K562 (cell line): ENCODE measurements around the gene CRHR1. TPM values are rescaled to one million over a fixed set of nuclear protein-coding genes. Genes with fewer than 3 reads are reported as not detected.

Experiments
- ATAC-seq: fragments of 200-7000 bp; cut with Tn5 transposase; 3 replicates; pipeline ENCODE4 v1.9.1; 2020; ENCODE audit warnings: moderate library complexity
- BruUV-seq: library from RNA; stranded (reverse); fragments of 400-500 nt; replicated peaks from 2 replicates; lab custom pipeline; 2021; lab: Mats Ljungman, UMichigan
- CTCF ChIA-PET: fragments of 300-600 bp; formaldehyde crosslinking; extraction: SDS; loops from one replicate; lab custom pipeline; 2021; ENCODE audit warnings: low intra/inter-chr PET ratio; lab: Yijun Ruan, JAX
- POLR2A ChIA-PET: fragments of 300-600, 350-650 bp; sonication (Branson Sonifier 250); formaldehyde crosslinking; extraction: SDS; loops from one replicate; lab custom pipeline; 2021; ENCODE audit warnings: antibody characterized with exemption, inconsistent platforms; lab: Yijun Ruan, JAX
- DNase-seq, 4 experiments: peaks; one replicate each; pipeline versions ENCODE4 v3.0.0 to v3.0.0-alpha.2; 2011 to 2018; ENCODE audit warnings: low spot score in 3 of 4, mixed read lengths in 3 of 4; ENCODE audit errors: extremely low read depth in 1 of 4
- FAIRE-seq: peaks from 2 replicates; lab custom pipeline; 2011; peaks lifted over from hg19 to GRCh38; lab: Jason Lieb, UNC
- H2AFZ ChIP-seq: 2 replicates; pipeline ENCODE4 v1.6.0; 2011; ENCODE audit warnings: low read depth, low read length, control low read depth, inconsistent platforms
- H3K27ac ChIP-seq: fragments of 200-600 bp; 3 replicates; pipeline ENCODE4 v1.8.0; 2011; ENCODE audit warnings: low read depth, mild to moderate bottlenecking, control low read depth, inconsistent platforms, low read length, moderate library complexity, mixed read lengths; ENCODE audit errors: extremely low read depth
- H3K27me3 ChIP-seq, 2 experiments: fragments of 300-600 bp in 1 of 2; 2 replicates in 1 of 2; 3 replicates in 1 of 2; pipeline versions ENCODE4 v1.6.0 to v1.8.0; 2011; ENCODE audit warnings: inconsistent platforms in 2 of 2, low read length in 2 of 2, mild to moderate bottlenecking in 1 of 2, mixed read lengths in 1 of 2, moderate library complexity in 1 of 2; ENCODE audit not compliant: control insufficient read depth in 2 of 2, insufficient read depth in 2 of 2
- H3K36me3 ChIP-seq: fragments of 300-600 bp; 3 replicates; pipeline ENCODE4 v1.8.0; 2011; ENCODE audit warnings: mild to moderate bottlenecking, low read length, inconsistent platforms; ENCODE audit not compliant: control insufficient read depth, insufficient read depth
- H3K4me1 ChIP-seq, 2 experiments: fragments of 200-600 bp in 1 of 2; replicated peaks in 1 of 2; 2 replicates in 1 of 2; 3 replicates in 1 of 2; pipeline versions ENCODE4 v1.5.1 to v1.8.0; 2011; ENCODE audit warnings: inconsistent platforms in 2 of 2, low read length in 2 of 2, mild to moderate bottlenecking in 1 of 2, mixed read lengths in 1 of 2, moderate library complexity in 1 of 2; ENCODE audit not compliant: control insufficient read depth in 2 of 2, insufficient read depth in 2 of 2
- H3K4me2 ChIP-seq: 2 replicates; pipeline ENCODE4 v1.6.1; 2011; ENCODE audit warnings: low read length, control low read depth, inconsistent platforms, mixed read lengths; ENCODE audit not compliant: insufficient read depth
- H3K4me3 ChIP-seq: fragments of 200-600 bp; sonication (generic), shearing (Covaris generic); 2 replicates; pipeline ENCODE4 v1.5.1; 2016; ENCODE audit warnings: control low read depth, inconsistent platforms
- H3K79me2 ChIP-seq: fragments of 200-600 bp; 3 replicates; pipeline ENCODE4 v1.8.0; 2011; ENCODE audit warnings: low read length, inconsistent platforms; ENCODE audit not compliant: control insufficient read depth, insufficient read depth
- H3K9ac ChIP-seq, 2 experiments: 2 replicates each; pipeline versions ENCODE4 v1.6.0 to v1.6.1; 2011; ENCODE audit warnings: low read depth in 2 of 2, low read length in 2 of 2, control low read depth in 1 of 2, inconsistent platforms in 1 of 2, mild to moderate bottlenecking in 1 of 2, mixed read lengths in 1 of 2; ENCODE audit not compliant: insufficient read depth in 1 of 2
- H3K9me1 ChIP-seq: one replicate; pipeline ENCODE4 v1.6.0; 2011; ENCODE audit warnings: inconsistent platforms, mild to moderate bottlenecking, low read length, moderate library complexity; ENCODE audit not compliant: control insufficient read depth, insufficient read depth
- H3K9me3 ChIP-seq: replicated peaks from 2 replicates; pipeline ENCODE4 v1.5.1; 2011; ENCODE audit warnings: low read depth, low read length, inconsistent platforms; ENCODE audit not compliant: control insufficient read depth, insufficient read depth
- H4K20me1 ChIP-seq: replicated peaks from 2 replicates; pipeline ENCODE4 v1.6.1; 2011; ENCODE audit warnings: low read length, inconsistent platforms, mixed read lengths; ENCODE audit not compliant: control insufficient read depth, insufficient read depth
- NFIC ChIP-seq: fragments of 450-650 bp; IDR thresholded peaks from 2 replicates; pipeline ENCODE4 v1.6.1; 2017; ENCODE audit warnings: mild to moderate bottlenecking, inconsistent platforms
- NFIX ChIP-seq: fragments of 250-450 bp; sonication (Bioruptor Pico); IDR thresholded peaks from 2 replicates; pipeline ENCODE4 v1.4.0; 2020; ENCODE audit warnings: low read depth, mild to moderate bottlenecking, moderate library complexity
- PBX2 ChIP-seq, 2 experiments: IDR thresholded peaks in 1 of 2; conservative IDR thresholded peaks in 1 of 2; 2 replicates each; pipeline ENCODE4 v1.6.1; 2016; ENCODE audit warnings: low read depth in 2 of 2, mild to moderate bottlenecking in 1 of 2, missing compliant biosample characterization in 1 of 2, missing genetic modification characterization in 1 of 2, moderate library complexity in 1 of 2
- RREB1 ChIP-seq: fragments of 250-450 bp; sonication (Bioruptor Pico); IDR thresholded peaks from 2 replicates; pipeline ENCODE4 v1.4.0; 2020
- SUPT5H ChIP-seq: fragments of 450-650 bp; IDR thresholded peaks from 2 replicates; pipeline ENCODE4 v1.6.1; 2016
- whole genome bisulfite sequencing: fragments of 100-300 bp; shearing (Covaris generic); methylation state at CpG from one replicate; pipeline ENCODE4 v1.1.6; 2016; ENCODE audit warnings: low coverage, mixed read lengths; ENCODE audit not compliant: insufficient coverage; ENCODE audit errors: missing lambda C conversion rate; 5-methylcytosine and 5-hydroxymethylcytosine counted together
- in situ Hi-C: fragments of 300-500 bp; cut with MboI; formaldehyde crosslinking; loops from 4 replicates; pipeline ENCODE4 v1.15.0; 2018; ENCODE audit warnings: inconsistent platforms, mixed read lengths
- intact Hi-C: fragments of 100-400 bp; cut with micrococcal nuclease; formaldehyde crosslinking; loops from 2 replicates; pipeline ENCODE4 v1.14.2; 2022
- polyA plus RNA-seq, 8 experiments: library from polyadenylated mRNA; depleted of rRNA in 4 of 8; stranded (reverse) in 5 of 8; unstranded in 3 of 8; fragments of >200 nt; fragmentation: Nextera tagmentation in 2 of 8; fragmentation: Illumina TruSeq in 1 of 8; extraction: Ambion mirVana in 2 of 8; extraction: Trizol in 1 of 8; gene quantifications; 2 replicates each; pipeline versions ENCODE4 v1.2.1 to v1.2.3, GENCODE V29; 2011 to 2014; ENCODE audit warnings: inconsistent platforms in 1 of 8, missing spikeins in 1 of 8
- total RNA-seq, 7 experiments: library from RNA; depleted of rRNA in 6 of 7; stranded (reverse); fragments of >200 nt in 6 of 7; fragmentation: Illumina TruSeq in 2 of 7; extraction: Trizol in 2 of 7; gene quantifications; 2 replicates each; pipeline versions ENCODE4 v1.2.1 to v1.2.3, GENCODE V29; 2011 to 2021; ENCODE audit warnings: low replicate concordance in 1 of 7

Gene CRHR1
- total and polyA plus RNA-seq, 9 of the 15 experiments (the other 6 are each of a cell fraction or from before 2014, with no cell fraction given), result 0.05 TPM; not detected in 8

- 2% methylated on average over 12 of the region's 13 CpGs for WGBS
- TF ChIP-seq NFIX (CRISPR knock-in tag) (peak; percentile 94), NFIC (peak; percentile 97), SUPT5H (no peak)
- TF ChIP-seq, all 486 proteins: peak for 2
- peaks cover 6 to 49% of the 10 kb centered on the region in 2 experiments; a peak in 4 of 5 replicates for H3K27me3 ChIP-seq
- no peak overlapping the region for H2AFZ ChIP-seq
- H3K9me3 ChIP-seq, result no peaks in the 10 kb centered on the region
- no peak for FAIRE-seq
- H3K27ac ChIP-seq, result no peak overlapping the region
- ChIA-PET CTCF (no interaction called here), POLR2A (no interaction called here)
- no peak overlapping the region for H3K4me2 ChIP-seq
- H3K36me3 ChIP-seq, result no peaks in the 10 kb centered on the region
- H3K4me1 ChIP-seq, result peaks cover 0 to 3% of the 10 kb centered on the region in 2 experiments; a peak in 1 of 5 replicates
- no peaks in the 10 kb centered on the region for H3K79me2 ChIP-seq
- in situ Hi-C loops (no loop called here), intact Hi-C loops (no loop called here)
- no peak overlapping the region for H3K4me3 ChIP-seq
- no TSS peak for BruUV-seq
- H3K9me1 ChIP-seq, result peaks cover 3% of the 10 kb centered on the region
- ATAC-seq, result no peak
- no peaks in the 10 kb centered on the region for H4K20me1 ChIP-seq
- H3K9ac ChIP-seq, result no peak overlapping the region
- no peak for DNase-seq
These were observed 26.5 kb upstream of the CRHR1 start for GRCh38 chr17:45757431-45758218.

GRCh38 chr17:45758544-45758943, 25.6 kb upstream of the CRHR1 start:
- no TSS peak for BruUV-seq
- no peak for FAIRE-seq
- TF ChIP-seq RREB1 (no peak), PBX2 (CRISPR knock-in tag; IDR thresholded peaks at IDR 0.05; ENCODE audit: low read depth) (no peak), PBX2 (tag; conservative IDR thresholded peaks at IDR 0.05; ENCODE audit: low read depth) (no peak)

More at GRCh38 chr17:45758544-45758943, 25.6 kb upstream of the CRHR1 start:
- 0% methylated on average over 1 of the region's 1 CpG for WGBS
- Histone ChIP-seq H4K20me1 (no peaks in the 10 kb centered on the region), H3K4me2 (no peak overlapping the region), H3K9ac (no peak overlapping the region), H3K4me3 (no peak overlapping the region), H3K79me2 (no peaks in the 10 kb centered on the region), H3K27ac (no peak overlapping the region), H3K9me3 (no peaks in the 10 kb centered on the region), H3K36me3 (no peaks in the 10 kb centered on the region), H2AFZ (no peak overlapping the region), H3K27me3 (peaks cover 8 to 47% of the 10 kb centered on the region in 2 experiments; a peak in 4 of 5 replicates), H3K4me1 (peaks cover 0 to 3% of the 10 kb centered on the region in 2 experiments; a peak in 1 of 5 replicates), H3K9me1 (peaks cover 3% of the 10 kb centered on the region)
- ATAC-seq (no peak), DNase-seq (no peak)
- intact Hi-C loops (no loop called here), in situ Hi-C loops (no loop called here)
- POLR2A ChIA-PET, result no interaction called here
- CTCF ChIA-PET, result no interaction called here
